ENCODE results near the gene DOCK6.

Gene DOCK6

GRCh38 chr19:11290256-11290655, 27.9 kb upstream of the DOCK6 start:
- TF ChIP-seq, protein P1, sequence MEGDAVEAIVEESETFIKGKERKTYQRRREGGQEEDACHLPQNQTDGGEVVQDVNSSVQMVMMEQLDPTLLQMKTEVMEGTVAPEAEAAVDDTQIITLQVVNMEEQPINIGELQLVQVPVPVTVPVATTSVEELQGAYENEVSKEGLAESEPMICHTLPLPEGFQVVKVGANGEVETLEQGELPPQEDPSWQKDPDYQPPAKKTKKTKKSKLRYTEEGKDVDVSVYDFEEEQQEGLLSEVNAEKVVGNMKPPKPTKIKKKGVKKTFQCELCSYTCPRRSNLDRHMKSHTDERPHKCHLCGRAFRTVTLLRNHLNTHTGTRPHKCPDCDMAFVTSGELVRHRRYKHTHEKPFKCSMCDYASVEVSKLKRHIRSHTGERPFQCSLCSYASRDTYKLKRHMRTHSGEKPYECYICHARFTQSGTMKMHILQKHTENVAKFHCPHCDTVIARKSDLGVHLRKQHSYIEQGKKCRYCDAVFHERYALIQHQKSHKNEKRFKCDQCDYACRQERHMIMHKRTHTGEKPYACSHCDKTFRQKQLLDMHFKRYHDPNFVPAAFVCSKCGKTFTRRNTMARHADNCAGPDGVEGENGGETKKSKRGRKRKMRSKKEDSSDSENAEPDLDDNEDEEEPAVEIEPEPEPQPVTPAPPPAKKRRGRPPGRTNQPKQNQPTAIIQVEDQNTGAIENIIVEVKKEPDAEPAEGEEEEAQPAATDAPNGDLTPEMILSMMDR (IDR thresholded peaks at IDR 0.05; ENCODE audit: low read depth, low read length): no peak
- in situ Hi-C loops (cut with HindIII; ENCODE audit: low sequenced_read_pairs): no loop called here
- no peak for DNase-seq (ENCODE audit: low read depth, low spot score)
- no peak overlapping the region for H3K4me3 ChIP-seq (ENCODE audit: low read depth, low read length)

GRCh38 chr19:11288349-11288748, 26.0 kb upstream of the DOCK6 start:
- TF ChIP-seq, protein P1 (IDR thresholded peaks at IDR 0.05; ENCODE audit: low read depth, low read length): peak; percentile 71
- in situ Hi-C loops (cut with HindIII; ENCODE audit: low sequenced_read_pairs): no loop called here
- peak; percentile 33 for DNase-seq (ENCODE audit: low read depth, low spot score)
- no peak overlapping the region for H3K4me3 ChIP-seq (ENCODE audit: low read depth, low read length)

GRCh38 chr19:11286312-11286974, 24.1 kb upstream of the DOCK6 start:
- TF ChIP-seq, protein P1 (IDR thresholded peaks at IDR 0.05; ENCODE audit: low read depth, low read length): peak; percentile 5
- no peak overlapping the region for H3K4me3 ChIP-seq (ENCODE audit: low read depth, low read length)
- DNase-seq (ENCODE audit: low read depth, low spot score): peak; percentile 19
- in situ Hi-C loops (cut with HindIII; ENCODE audit: low sequenced_read_pairs): no loop called here

- H3K4me3 ChIP-seq (ENCODE audit: low read depth, low read length): no peak overlapping the region
- TF ChIP-seq, protein P1 (IDR thresholded peaks at IDR 0.05; ENCODE audit: low read depth, low read length): no peak
- DNase-seq (ENCODE audit: low read depth, low spot score): peak; percentile 35
- in situ Hi-C loops (cut with HindIII; ENCODE audit: low sequenced_read_pairs): no loop called here
Measured at GRCh38 chr19:11284515-11284914, 22.2 kb upstream of the DOCK6 start.

DNA sequence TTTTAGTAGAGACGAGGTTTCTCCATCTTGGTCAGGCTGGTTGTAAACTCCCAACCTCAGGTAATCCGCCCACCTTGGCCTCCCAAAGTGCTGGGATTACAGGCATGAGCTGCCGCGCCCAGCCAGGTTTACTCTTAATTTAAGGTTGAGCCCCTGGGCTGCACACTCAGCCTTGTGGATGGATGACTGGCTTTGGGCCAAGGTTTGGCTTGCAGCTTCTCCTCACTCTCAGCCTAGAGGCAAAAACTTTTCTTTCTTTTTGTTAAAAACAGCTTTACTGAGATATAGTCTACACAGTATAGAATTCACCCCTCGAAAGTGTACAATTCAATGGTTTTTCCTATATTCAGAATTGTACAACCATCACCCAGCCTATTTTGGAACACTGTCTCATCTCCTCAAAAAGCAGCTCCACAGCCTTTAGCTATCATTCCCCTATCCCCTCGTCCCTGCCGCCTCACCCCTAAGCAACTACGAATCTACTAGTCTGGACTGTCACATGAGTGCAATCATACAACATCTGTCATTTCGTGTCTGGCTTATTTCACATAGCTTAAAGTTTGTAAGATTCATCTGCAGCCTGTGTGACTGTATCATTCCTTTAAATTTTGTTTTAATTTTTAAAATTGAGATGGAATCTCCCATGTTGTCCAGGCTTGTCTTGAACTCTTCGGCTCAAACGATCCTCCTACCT, 19.2 kb upstream of the DOCK6 start:
- no peak for DNase-seq (ENCODE audit: low read depth, low spot score)
- in situ Hi-C loops (cut with HindIII; ENCODE audit: low sequenced_read_pairs): no loop called here
- TF ChIP-seq, protein P1 (IDR thresholded peaks at IDR 0.05; ENCODE audit: low read depth, low read length): no peak
- no peak overlapping the region for H3K4me3 ChIP-seq (ENCODE audit: low read depth, low read length)

DNA sequence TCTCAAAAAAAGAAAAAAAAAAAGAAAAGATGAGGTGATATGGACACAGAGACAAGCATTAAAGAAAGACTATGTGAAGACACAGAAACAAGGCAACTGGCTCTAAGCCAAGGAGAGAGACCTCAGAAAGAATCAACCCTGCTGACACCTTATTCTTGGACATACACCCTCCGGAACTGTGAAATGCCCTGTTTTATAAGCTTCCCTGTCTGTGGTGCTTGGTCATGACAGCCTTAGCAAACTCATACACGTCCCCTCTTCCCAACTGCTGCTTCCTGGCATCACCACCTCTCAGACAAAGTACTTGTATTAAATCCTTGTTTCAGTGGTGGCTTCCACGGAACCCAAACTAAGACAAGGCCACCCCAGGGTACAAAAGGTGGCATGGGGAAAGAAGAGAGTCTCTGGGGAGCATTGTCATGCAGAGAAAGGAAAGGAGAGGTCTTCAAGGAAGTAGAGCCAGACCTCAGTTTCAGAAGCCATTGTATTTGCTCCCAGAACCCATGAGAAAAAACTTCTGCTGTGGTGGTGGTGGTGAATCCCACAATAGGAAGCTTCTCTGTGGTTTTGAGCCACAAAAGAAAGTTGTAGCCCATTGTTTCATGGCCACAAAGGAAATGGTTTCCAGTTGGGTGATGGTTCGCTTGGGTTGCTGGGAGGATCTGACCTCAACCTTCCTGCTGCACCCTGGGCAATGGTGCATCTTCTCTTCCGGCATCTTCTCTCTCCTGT, 17.3 kb upstream of the DOCK6 start:
- TF ChIP-seq, protein P1 (IDR thresholded peaks at IDR 0.05; ENCODE audit: low read depth, low read length): no peak
- no peak overlapping the region for H3K4me3 ChIP-seq (ENCODE audit: low read depth, low read length)
- in situ Hi-C loops (cut with HindIII; ENCODE audit: low sequenced_read_pairs): no loop called here
- DNase-seq (ENCODE audit: low read depth, low spot score): no peak
